Parathyroid adenoma (tissue), 2 donors: ENCODE results near the gene HYLS1.

Experiments
- H2AFZ ChIP-seq: fragments of 300-600 bp; sonication (generic); one replicate; pipeline ENCODE4 v1.7.0; 2017; ENCODE audit warnings: antibody characterized with exemption, mild to moderate bottlenecking
- H3K27ac ChIP-seq: fragments of 300-600 bp; sonication (generic); one replicate; pipeline ENCODE4 v1.7.0; 2017
- H3K27me3 ChIP-seq: fragments of 300-600 bp; sonication (generic); one replicate; pipeline ENCODE4 v1.7.0; 2017; ENCODE audit warnings: low read length; ENCODE audit not compliant: control insufficient read depth, insufficient read depth
- H3K36me3 ChIP-seq: fragments of 300-600 bp; sonication (generic); one replicate; pipeline ENCODE4 v1.7.0; 2017; ENCODE audit warnings: low read length; ENCODE audit not compliant: control insufficient read depth, insufficient read depth
- H3K4me1 ChIP-seq: fragments of 300-600 bp; sonication (generic); one replicate; pipeline ENCODE4 v1.7.0; 2017; ENCODE audit warnings: control low read depth
- H3K4me2 ChIP-seq: fragments of 300-600 bp; sonication (generic); one replicate; pipeline ENCODE4 v1.7.0; 2017; ENCODE audit warnings: low read length
- H3K4me3 ChIP-seq: fragments of 300-600 bp; sonication (generic); one replicate; pipeline ENCODE4 v1.7.0; 2017; ENCODE audit warnings: low read depth, low read length
- H3K79me2 ChIP-seq: fragments of 300-600 bp; sonication (generic); one replicate; pipeline ENCODE4 v1.7.0; 2017; ENCODE audit warnings: control low read depth
- H3K9ac ChIP-seq: fragments of 300-600 bp; sonication (generic); one replicate; pipeline ENCODE4 v1.7.0; 2017; ENCODE audit warnings: mild to moderate bottlenecking
- H3K9me3 ChIP-seq: fragments of 300-600 bp; sonication (generic); one replicate; pipeline ENCODE4 v1.7.0; 2017; ENCODE audit warnings: low read length; ENCODE audit not compliant: control insufficient read depth
- TF ChIP-seq, protein P1 (sequence below): fragments of 300-600 bp; sonication (generic); IDR thresholded peaks from one replicate; pipeline ENCODE4 v1.7.0; 2017; ENCODE audit warnings: antibody characterized with exemption, mild to moderate bottlenecking
- donor health status: primary hyperparathyroidism.

Gene HYLS1

DNA sequence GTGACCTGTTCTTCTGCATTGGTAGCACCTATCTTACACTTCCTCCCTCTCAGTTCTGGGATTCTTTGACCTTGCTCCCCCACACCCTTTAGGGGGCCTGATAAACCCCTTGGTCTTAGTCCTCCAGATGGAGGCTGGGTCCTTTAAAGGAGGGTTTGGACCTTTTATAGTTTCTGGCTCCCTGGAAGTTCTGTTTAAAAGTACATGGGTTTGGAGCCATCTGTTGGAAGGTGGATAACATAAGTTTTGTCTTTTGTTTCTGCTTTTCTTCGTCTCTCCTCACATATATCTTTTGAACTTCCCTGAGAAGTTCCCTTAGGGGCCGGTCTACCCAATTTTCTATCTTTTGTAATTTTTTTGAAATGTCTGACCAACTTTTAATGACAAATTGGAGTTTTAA lies 17.9 kb upstream of the HYLS1 start:
- Histone ChIP-seq H3K9me3 (no peaks in the 10 kb centered on the region), H3K36me3 (no peaks in the 10 kb centered on the region), H3K4me3 (no peak overlapping the region), H3K4me2 (no peak overlapping the region), H3K79me2 (no peaks in the 10 kb centered on the region), H3K27ac (no peak overlapping the region), H3K4me1 (no peaks in the 10 kb centered on the region), H3K9ac (no peak overlapping the region), H3K27me3 (no peaks in the 10 kb centered on the region), H2AFZ (no peak overlapping the region)
- TF ChIP-seq, protein P1, sequence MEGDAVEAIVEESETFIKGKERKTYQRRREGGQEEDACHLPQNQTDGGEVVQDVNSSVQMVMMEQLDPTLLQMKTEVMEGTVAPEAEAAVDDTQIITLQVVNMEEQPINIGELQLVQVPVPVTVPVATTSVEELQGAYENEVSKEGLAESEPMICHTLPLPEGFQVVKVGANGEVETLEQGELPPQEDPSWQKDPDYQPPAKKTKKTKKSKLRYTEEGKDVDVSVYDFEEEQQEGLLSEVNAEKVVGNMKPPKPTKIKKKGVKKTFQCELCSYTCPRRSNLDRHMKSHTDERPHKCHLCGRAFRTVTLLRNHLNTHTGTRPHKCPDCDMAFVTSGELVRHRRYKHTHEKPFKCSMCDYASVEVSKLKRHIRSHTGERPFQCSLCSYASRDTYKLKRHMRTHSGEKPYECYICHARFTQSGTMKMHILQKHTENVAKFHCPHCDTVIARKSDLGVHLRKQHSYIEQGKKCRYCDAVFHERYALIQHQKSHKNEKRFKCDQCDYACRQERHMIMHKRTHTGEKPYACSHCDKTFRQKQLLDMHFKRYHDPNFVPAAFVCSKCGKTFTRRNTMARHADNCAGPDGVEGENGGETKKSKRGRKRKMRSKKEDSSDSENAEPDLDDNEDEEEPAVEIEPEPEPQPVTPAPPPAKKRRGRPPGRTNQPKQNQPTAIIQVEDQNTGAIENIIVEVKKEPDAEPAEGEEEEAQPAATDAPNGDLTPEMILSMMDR: no peak

DNA sequence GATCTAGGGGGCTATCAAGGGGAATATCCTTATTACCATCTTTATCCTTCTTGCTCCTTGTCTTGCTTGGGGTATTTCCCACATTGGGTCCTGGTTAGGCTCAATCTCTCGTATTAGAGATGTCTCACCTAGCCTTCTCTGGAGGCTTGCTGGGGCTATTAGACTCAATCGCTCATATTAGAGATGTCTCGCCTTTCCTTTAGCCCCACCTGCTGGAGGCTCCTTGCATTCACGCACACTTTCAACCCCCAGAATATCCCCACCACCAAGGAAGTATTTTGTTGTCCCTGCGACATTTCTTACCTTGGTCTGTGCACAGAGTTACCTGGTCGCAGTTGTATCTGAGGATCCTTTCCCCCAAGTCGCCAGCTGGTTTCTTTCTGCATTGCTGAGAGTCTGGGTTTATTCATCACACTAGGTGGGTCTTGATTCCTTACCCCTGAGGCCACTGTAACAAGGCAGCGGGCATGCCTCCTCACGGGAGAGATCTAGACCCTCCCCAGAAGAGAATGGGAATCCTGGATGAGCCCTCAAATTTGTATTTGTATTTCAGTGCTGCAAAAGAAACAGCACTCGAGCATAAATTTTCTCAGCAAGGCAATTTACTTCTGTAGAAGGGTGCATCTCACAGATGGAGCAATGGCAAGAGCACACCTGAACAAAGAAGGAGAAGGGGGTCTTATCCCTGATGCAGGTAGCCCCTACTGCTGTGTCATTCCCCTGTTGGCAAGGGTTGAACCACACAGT lies 15.9 kb upstream of the HYLS1 start:
- no peaks in the 10 kb centered on the region for H3K79me2 ChIP-seq
- H3K9me3 ChIP-seq: no peaks in the 10 kb centered on the region
- TF ChIP-seq, protein P1: no peak
- no peaks in the 10 kb centered on the region for H3K27me3 ChIP-seq
- no peaks in the 10 kb centered on the region for H3K4me1 ChIP-seq
- no peak overlapping the region for H2AFZ ChIP-seq
- H3K4me3 ChIP-seq: no peak overlapping the region
- no peak overlapping the region for H3K27ac ChIP-seq
- H3K9ac ChIP-seq: no peak overlapping the region
- H3K36me3 ChIP-seq: no peaks in the 10 kb centered on the region
- no peak overlapping the region for H3K4me2 ChIP-seq

DNA sequence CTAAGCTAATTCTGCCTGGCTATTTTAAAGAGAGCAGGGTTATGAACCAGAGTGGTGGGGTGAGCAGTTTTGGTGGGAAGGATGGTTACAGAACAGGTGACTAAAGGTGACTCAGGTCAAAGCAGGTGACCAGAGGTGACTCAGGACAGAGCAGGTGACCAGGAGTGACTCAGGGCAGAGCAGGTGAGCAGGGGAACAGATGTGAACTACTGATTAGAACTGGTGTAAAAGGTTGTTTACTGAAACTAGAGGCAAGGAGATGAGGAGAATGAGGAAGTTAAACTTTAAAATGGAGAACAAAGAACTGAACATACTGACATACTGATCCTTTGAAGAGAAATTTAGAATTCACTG lies 15.4 kb upstream of the HYLS1 start:
- Histone ChIP-seq H3K4me2 (no peak overlapping the region), H3K36me3 (no peaks in the 10 kb centered on the region), H3K9ac (no peak overlapping the region), H3K27ac (no peak overlapping the region), H3K79me2 (no peaks in the 10 kb centered on the region), H3K4me1 (no peaks in the 10 kb centered on the region), H2AFZ (no peak overlapping the region), H3K27me3 (no peaks in the 10 kb centered on the region), H3K4me3 (no peak overlapping the region), H3K9me3 (no peaks in the 10 kb centered on the region)
- TF ChIP-seq, protein P1: no peak

DNA sequence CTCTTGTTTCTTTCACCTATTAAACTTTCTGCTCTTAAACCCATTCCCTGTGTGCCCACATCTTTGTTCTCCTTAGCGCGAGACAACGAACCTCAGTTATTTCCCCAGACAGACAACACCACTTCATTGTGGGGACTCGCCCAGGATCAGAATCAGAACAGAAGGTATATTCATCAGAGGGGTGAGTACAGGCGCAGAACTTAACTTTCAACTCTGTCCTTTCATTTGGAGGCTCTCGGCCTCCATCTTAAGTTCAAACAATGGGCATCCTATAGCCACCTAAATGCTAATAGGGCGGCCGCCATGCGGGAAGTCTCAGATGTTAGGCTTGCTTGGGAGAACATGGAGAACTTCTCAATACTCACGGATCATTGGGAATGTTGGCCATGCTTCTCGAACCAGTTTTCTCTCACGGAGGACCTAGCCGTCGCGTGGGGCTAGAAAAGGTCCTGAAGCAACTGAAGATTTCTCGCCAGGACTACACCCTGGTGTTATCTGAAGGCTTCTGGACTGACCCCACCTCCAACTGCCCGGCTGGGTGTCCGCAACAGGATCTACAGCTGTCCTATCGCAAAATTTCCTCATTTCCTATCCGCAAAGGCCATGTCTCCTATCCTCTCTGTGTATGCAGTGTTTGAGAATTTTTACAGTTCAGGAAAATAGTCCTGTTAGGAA lies 13.4 kb upstream of the HYLS1 start:
- Histone ChIP-seq H3K4me3 (no peak overlapping the region), H3K9me3 (no peaks in the 10 kb centered on the region), H3K27me3 (no peaks in the 10 kb centered on the region), H3K9ac (no peak overlapping the region), H3K4me1 (no peaks in the 10 kb centered on the region), H3K4me2 (no peak overlapping the region), H3K27ac (no peak overlapping the region), H3K79me2 (no peaks in the 10 kb centered on the region), H2AFZ (no peak overlapping the region), H3K36me3 (no peaks in the 10 kb centered on the region)
- TF ChIP-seq, protein P1: no peak
